Measurements from ENCODE around the gene PGM2L1. TPM values are rescaled to one million over a fixed set of nuclear protein-coding genes. Genes with fewer than 3 reads are reported as not detected.
A peak's percentile ranks its signal among the peaks of the same experiment; 100 is the strongest.

PGM2L1 gene
- total RNA-seq, 1 donor from 2014 or later: 27.4 TPM

DNA sequence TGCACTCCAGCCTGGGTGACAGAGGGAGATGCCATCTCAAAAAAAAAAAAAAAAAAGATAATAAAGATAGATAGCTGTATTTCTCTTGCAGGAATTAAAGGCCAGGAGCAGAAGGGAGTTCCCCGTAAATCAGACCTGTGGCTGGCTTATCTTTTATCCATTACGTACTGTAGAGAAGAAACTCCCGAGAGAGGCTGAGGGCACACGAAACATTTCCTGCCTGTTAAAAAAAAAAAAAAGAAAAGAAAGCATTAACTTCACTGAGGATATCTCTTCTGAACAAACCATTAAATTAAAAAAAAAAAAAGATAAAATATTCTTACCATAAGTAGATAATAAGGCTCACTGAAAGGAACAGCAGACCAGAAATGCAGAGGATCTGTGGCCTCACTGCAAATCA, 109.3 kb downstream of the PGM2L1 start:
- DNase-seq: peak; percentile 42

DNA sequence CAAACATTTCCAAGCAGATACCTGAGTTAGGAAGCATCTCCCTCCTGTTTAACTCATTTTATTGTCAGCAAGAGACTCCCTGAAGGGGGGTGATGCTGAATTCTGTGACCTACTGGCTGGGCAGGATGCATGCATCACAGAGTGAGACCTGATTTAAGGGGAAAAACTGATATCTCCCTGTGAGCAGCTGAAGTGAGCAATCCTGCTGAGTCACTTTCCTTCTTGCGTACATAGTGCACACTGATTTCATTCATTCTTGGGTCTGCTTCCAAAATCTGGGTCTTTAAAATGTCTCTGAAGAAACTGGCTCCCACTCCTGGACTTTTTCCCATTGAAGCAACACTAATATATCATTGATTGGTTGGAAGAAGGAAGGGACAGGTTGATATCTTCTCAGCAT, 110.1 kb downstream of the PGM2L1 start:
- DNase-seq: peak; percentile 92

DNA sequence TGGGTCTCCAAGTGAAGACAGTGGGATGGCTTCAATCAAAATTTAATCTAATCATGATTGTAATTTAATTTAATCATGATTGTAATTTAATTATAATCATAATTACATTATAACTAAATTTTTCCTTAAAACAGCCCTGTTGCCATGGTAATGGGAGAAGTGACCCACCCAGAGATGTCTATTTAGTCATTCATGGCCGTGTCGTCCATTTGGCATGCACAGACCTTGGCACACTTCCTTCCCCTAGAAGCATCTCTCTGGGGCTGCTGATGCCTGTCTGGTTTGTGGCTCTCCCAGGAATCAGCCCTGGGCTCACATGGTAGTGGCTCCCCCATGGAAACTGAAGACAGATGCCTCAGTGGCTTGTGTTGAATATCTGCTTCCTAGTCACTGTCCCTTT, 113.8 kb downstream of the PGM2L1 start:
- no peak for DNase-seq

DNA sequence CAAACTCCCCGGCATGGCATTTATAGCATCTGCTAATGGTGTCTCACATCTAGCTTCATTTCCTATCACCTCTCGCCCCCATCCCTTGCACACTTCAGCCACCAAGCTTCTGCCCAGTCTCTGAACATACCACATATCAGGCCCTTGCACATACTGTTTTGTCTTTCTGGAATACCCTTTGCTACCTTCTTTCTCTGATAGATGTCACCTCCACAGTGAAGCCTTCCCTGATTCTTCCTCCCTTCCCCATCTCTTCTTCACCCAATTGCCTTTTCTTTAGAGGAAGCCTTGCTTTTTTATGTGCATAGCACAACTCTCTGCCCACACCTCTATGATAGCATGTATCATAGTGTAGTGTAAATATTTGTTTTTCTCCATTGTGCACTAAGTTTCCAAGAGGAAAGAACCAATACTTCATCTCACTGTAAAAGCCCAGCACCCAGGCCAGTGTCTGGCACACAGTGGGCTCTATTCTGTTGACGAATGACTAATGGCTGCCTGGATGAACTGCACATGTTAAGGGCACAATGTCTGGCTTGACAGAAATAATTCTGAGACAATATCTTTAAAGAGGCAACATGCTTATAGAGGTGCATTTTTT, 114.6 kb downstream of the PGM2L1 start:
- no peak for DNase-seq

DNA sequence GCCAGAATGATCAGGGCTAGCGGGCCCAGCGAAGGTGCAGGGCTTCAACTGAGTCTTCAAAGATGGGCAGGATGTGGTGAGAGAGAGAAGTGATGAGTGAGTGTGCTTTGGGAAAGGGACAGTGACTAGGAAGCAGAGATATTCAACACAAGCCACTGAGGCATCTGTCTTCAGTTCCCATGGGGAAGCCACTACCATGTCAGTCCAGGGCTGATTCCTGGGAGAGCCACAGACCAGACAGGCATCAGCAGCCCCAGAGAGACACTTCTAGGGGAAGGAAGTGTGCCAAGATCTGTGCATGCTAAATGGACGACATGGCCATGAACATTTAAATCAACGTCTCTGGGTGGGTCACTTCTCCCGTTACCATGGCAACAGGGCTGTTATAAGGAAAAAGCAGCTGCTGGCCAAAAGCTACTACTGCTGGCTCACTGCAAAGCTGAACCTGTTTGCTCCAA, 115.3 kb downstream of the PGM2L1 start:
- DNase-seq: peak; percentile 8

DNA sequence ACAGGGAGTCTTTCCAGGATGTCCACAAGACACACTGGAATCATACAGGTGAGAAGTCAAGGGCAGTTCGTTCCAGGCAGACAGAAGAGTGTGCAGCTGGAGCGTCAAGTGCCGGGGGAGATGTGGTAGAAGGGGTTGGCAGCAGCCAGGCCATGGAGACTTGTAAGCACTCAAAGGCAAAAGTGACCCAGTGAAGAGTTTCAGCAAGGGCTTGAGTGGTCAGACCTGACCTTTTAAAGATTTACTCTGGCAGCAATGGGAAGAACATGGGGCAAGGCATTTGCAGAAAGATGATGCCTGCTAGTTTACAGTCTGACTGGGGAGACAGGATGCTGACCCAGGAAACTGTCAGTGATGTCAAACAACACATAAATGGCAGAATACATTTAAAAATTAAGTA, 115.8 kb downstream of the PGM2L1 start:
- no peak for DNase-seq

DNA sequence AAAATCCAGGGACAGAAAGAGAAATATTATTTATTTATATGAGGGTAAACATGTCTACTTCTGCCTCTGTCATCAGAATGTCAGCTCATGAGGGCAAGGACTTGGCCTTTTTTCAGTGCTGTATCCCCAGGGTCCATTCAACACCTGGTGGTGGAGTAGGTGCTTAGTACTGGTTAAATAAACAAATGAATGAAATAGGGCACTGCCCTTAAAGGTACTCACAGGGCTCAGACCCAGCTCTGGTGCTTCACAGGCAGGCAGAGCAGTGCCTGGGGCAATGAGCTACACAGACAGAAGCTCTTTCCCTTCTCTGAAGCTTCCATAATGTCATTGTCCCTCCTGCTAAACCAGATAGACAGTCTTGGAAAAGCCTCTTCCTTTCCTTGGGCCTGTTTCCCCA, 117.7 kb downstream of the PGM2L1 start:
- DNase-seq: no peak

Other genes starting within 250 kb of the PGM2L1 start
- gene C2CD3, start 227.4 kb downstream of the PGM2L1 start, total RNA-seq: 13.4 and 14.4 TPM in 2 replicates
- gene PPME1, start 227.1 kb downstream of the PGM2L1 start, total RNA-seq: 15.1 and 29.5 TPM in 2 replicates
- 19.2 and 37.4 TPM in 2 replicates for gene P4HA3, start 86.8 kb downstream of the PGM2L1 start, total RNA-seq
- 1.1 and 1.5 TPM in 2 replicates for gene KCNE3, start 69.1 kb upstream of the PGM2L1 start, total RNA-seq
- 3.0 and 3.6 TPM in 2 replicates for gene LIPT2, start 95.3 kb upstream of the PGM2L1 start, total RNA-seq
- 13.8 and 19.9 TPM in 2 replicates for gene POLD3, start 194.1 kb upstream of the PGM2L1 start, total RNA-seq